Panc1 (cell line): Measurements from ENCODE around the gene LMAN2L. TPM values are rescaled to one million over a fixed set of nuclear protein-coding genes. Genes with fewer than 3 reads are reported as not detected.

Experiments
- ATAC-seq: fragments of 200-7000 bp; cut with Tn5 transposase; 2 replicates; pipeline ENCODE4 v1.9.1; 2020; ENCODE audit warnings: mild to moderate bottlenecking, moderate library complexity
- BruUV-seq: library from RNA; stranded (reverse); fragments of 400-500 nt; replicated peaks from 2 replicates; lab custom pipeline; 2021; lab: Mats Ljungman, UMichigan
- CTCF ChIA-PET: fragments of 300-600 bp; sonication (Branson Sonifier 250); formaldehyde crosslinking; loops from one replicate; lab custom pipeline; 2022; ENCODE audit warnings: antibody characterized with exemption; lab: Charles Lee
- POLR2A ChIA-PET: fragments of 300-600 bp; sonication (Branson Sonifier 250); formaldehyde crosslinking; loops from one replicate; lab custom pipeline; 2022; ENCODE audit warnings: antibody characterized with exemption; lab: Charles Lee
- DNase-seq: peaks from one replicate; pipeline ENCODE4 v3.0.0-alpha.2; 2010; ENCODE audit warnings: low read depth, low spot score
- H3K27ac ChIP-seq: 2 replicates; pipeline ENCODE4 v1.5.1; 2011; ENCODE audit warnings: mild to moderate bottlenecking, low read length, inconsistent platforms
- H3K27me3 ChIP-seq: fragments of 200-500 bp; sonication (Bioruptor generic); 2 replicates; pipeline ENCODE4 v1.6.0; 2014; ENCODE audit warnings: low read length, inconsistent platforms; ENCODE audit not compliant: control insufficient read depth, insufficient read depth
- H3K36me3 ChIP-seq: fragments of 200-500 bp; sonication (Bioruptor generic); 2 replicates; pipeline ENCODE4 v1.5.1; 2014; ENCODE audit warnings: inconsistent platforms, mild to moderate bottlenecking, low read length, moderate library complexity; ENCODE audit not compliant: control insufficient read depth, insufficient read depth
- H3K4me1 ChIP-seq: 2 replicates; pipeline ENCODE4 v1.5.1; 2011; ENCODE audit warnings: inconsistent platforms, mild to moderate bottlenecking, low read length, moderate library complexity; ENCODE audit not compliant: control insufficient read depth, insufficient read depth
- H3K4me3 ChIP-seq, 2 experiments: 2 replicates each; pipeline ENCODE4 v1.5.1; 2011 to 2012; ENCODE audit warnings: low read depth in 2 of 2, low read length in 2 of 2, mild to moderate bottlenecking in 2 of 2, inconsistent platforms in 1 of 2, moderate library complexity in 1 of 2
- H3K9me3 ChIP-seq: fragments of 200-500 bp; sonication (Bioruptor generic); 2 replicates; pipeline ENCODE4 v1.5.1; 2014; ENCODE audit warnings: low read depth, mild to moderate bottlenecking, inconsistent platforms, low read length, moderate library complexity; ENCODE audit not compliant: control insufficient read depth, insufficient read depth
- CTCF ChIP-seq: fragments of 450-650 bp; IDR thresholded peaks from 2 replicates; pipeline ENCODE4 v1.5.1; 2017; ENCODE audit warnings: mild to moderate bottlenecking
- POLR2AphosphoS5 ChIP-seq: IDR thresholded peaks from 2 replicates; pipeline ENCODE4 v1.6.1; 2012; ENCODE audit warnings: mild to moderate bottlenecking, low read depth, low read length, moderate library complexity
- REST ChIP-seq, 2 experiments: IDR thresholded peaks; 2 replicates each; pipeline ENCODE4 v1.6.1; 2011 to 2012; ENCODE audit warnings: low read depth in 2 of 2, control low read depth in 1 of 2, low read length in 1 of 2, mild to moderate bottlenecking in 1 of 2, moderate library complexity in 1 of 2; ENCODE audit not compliant: insufficient read depth in 1 of 2
- SIN3A ChIP-seq: IDR thresholded peaks from 2 replicates; pipeline ENCODE4 v1.6.1; 2012; ENCODE audit warnings: low read depth, mild to moderate bottlenecking, low read length, moderate library complexity, borderline replicate concordance; ENCODE audit not compliant: insufficient read depth
- TCF7L2 ChIP-seq: IDR thresholded peaks from 2 replicates; pipeline ENCODE4 v1.6.1; 2011; ENCODE audit warnings: mild to moderate bottlenecking, low read depth, low read length, inconsistent platforms
- in situ Hi-C: cut with HindIII; loops from 2 replicates; pipeline ENCODE4 v1.10.0; 2016; ENCODE audit warnings: low sequenced_read_pairs, low pct_unique_long_range_greater_than_20kb
- intact Hi-C: fragments of 100-400 bp; cut with micrococcal nuclease; formaldehyde crosslinking; loops from one replicate; pipeline ENCODE4 v1.10.0; 2022; ENCODE audit not compliant: unreplicated experiment
- total RNA-seq: library from RNA; stranded (reverse); gene quantifications from one replicate; pipeline ENCODE4 v1.2.1, GENCODE V29; 2021; ENCODE audit not compliant: unreplicated experiment

LMAN2L gene
- total RNA-seq, 1 experiment from 2014 or later: 31.5 TPM

- no TSS peak for BruUV-seq
- no peaks in the 10 kb centered on the region for H3K27me3 ChIP-seq
- no peak overlapping the region for H3K4me3 ChIP-seq
- in situ Hi-C loops: no loop called here
- H3K4me1 ChIP-seq: no peaks in the 10 kb centered on the region
- no peaks in the 10 kb centered on the region for H3K36me3 ChIP-seq
- ChIA-PET POLR2A (no interaction called here), CTCF (no interaction called here)
- intact Hi-C loops: no loop called here
- TF ChIP-seq SIN3A (no peak), TCF7L2 (no peak), CTCF (no peak), REST (IDR thresholded peaks at IDR 0.05; ENCODE audit: insufficient read depth in 1 of 2, low read depth in 2 of 2, low read length in 1 of 2) (no peak), POLR2AphosphoS5 (no peak)
- no peak overlapping the region for H3K27ac ChIP-seq
- DNase-seq (no peak), ATAC-seq (no peak)
- H3K9me3 ChIP-seq: no peaks in the 10 kb centered on the region
These were observed 13.9 kb upstream of the LMAN2L start for GRCh38 chr2:96753661-96754282.

GRCh38 chr2:96751800-96752199 is 11.9 kb upstream of the LMAN2L start:
- no peaks in the 10 kb centered on the region for H3K9me3 ChIP-seq
- H3K27me3 ChIP-seq: no peaks in the 10 kb centered on the region
- intact Hi-C loops (no loop called here), in situ Hi-C loops (no loop called here)
- no peak for TF ChIP-seq TCF7L2
- TF ChIP-seq REST (IDR thresholded peaks at IDR 0.05; ENCODE audit: insufficient read depth in 1 of 2, low read depth in 2 of 2, low read length in 1 of 2): no peak
- no peak for TF ChIP-seq CTCF
- TF ChIP-seq SIN3A: no peak
- no peak for TF ChIP-seq POLR2AphosphoS5
- ChIA-PET CTCF (no interaction called here), POLR2A (no interaction called here)
- no peaks in the 10 kb centered on the region for H3K36me3 ChIP-seq
- BruUV-seq: no TSS peak
- DNase-seq (no peak), ATAC-seq (peak; percentile 80)
- H3K4me1 ChIP-seq: no peaks in the 10 kb centered on the region
- H3K27ac ChIP-seq: no peak overlapping the region
- H3K4me3 ChIP-seq: no peak overlapping the region
